ENCODE data around the gene CNIH2. TPM values are rescaled to one million over a fixed set of nuclear protein-coding genes. Genes with fewer than 3 reads are reported as not detected.

CNIH2 gene
- total and polyA plus RNA-seq, 2 experiments from 2014 or later: 2.1 to 8.9 TPM

DNA sequence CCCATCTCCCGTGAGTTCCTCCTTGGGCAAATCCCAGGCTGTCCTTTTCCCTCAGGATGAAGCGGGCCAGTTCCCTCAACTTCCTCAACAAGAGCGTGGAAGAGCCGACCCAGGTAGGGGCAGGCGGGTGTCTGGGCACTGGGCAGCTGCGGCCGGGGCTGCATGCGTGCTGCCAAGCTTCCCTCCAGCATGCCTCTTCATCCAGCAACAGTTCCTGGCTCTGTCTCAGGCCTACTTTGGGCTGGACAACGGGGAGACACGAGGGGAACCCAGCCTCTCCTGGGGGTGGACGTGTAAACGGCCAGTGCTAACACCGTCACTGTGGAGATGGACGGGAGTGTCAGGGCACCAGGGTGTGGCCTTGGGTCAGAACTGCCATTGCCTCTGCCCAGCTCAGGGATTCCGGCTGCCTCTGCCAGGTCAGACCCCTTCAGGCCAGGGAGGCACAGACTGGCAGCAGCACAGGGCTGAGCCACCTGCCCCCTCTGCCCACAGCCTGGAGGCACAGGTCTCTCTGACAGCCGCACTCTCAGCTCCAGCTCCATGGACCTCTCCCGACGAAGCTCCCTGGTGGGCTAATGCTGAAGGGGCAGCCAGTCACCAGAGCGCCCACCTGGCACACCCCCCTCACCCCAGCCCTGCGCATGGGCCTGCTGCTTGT, 11.5 kb upstream of the CNIH2 start:
- no peaks in the 10 kb centered on the region for H3K9me3 ChIP-seq (ENCODE audit: low read depth)
- H3K4me1 ChIP-seq (ENCODE audit: low read depth): peaks cover 7% of the 10 kb centered on the region
- H3K36me3 ChIP-seq: no peaks in the 10 kb centered on the region
- TF ChIP-seq CTCF (IDR thresholded peaks at IDR 0.05; ENCODE audit: low read depth, low read length): no peak
- no peaks in the 10 kb centered on the region for H3K27me3 ChIP-seq
- no peak for DNase-seq (ENCODE audit: low read depth in 1 of 2, low spot score in 1 of 2)
- H3K4me3 ChIP-seq: no peak overlapping the region
- H3K27ac ChIP-seq: peak overlapping the region; percentile 81

GRCh38 chr11:66267039-66267378, 11.0 kb upstream of the CNIH2 start:
- H3K36me3 ChIP-seq: peaks cover 3% of the 10 kb centered on the region
- H3K9me3 ChIP-seq (ENCODE audit: low read depth): no peaks in the 10 kb centered on the region
- DNase-seq (ENCODE audit: low read depth in 1 of 2, low spot score in 1 of 2): no peak
- H3K27me3 ChIP-seq: no peaks in the 10 kb centered on the region
- peak overlapping the region; percentile 90 for H3K4me3 ChIP-seq
- H3K4me1 ChIP-seq (ENCODE audit: low read depth): peaks cover 7% of the 10 kb centered on the region
- no peak for TF ChIP-seq CTCF (IDR thresholded peaks at IDR 0.05; ENCODE audit: low read depth, low read length)
- peak overlapping the region; percentile 81 for H3K27ac ChIP-seq

DNA sequence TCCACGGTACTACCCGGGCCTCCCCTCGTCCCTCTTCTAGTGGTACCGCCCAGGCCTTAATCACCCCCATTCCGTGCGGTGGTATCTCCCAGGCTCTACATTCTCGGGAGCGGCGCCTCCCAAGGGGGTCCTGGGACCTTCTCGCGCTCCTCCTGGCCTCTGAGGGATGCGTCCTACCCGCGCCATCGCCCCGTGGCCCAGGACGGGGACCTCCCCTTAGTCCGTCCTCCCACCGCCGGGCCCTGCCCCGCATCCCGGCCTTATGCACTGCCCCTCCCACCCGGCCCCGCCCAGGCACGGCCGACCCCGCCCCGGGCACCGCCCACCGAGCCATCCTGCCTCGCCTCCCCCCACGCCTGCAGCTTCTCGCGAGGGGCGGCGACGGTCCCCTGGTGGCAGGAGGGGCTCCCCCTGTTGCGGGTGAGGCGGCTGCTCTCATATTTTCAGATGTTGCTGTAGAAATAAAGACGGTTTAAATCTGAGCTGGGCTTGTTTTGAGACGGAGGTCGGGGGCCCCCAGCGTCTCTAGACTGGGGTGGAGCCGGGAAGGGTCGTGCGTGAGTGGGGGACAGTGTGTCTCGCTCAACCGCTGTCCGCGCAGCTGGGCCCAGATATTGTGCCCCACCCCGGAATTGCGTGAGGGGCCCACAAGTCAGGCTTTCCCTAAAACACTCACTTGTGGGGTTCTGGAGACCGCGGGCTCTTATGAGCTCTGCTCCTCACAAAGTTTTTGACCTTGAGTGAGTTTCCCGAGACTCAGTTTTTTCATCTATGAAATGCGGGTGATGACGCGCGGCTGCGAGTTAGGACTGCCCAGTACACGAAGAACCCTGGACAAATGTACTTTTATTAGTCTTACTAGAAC, 10.4 kb upstream of the CNIH2 start:
- Histone ChIP-seq H3K36me3 (peaks cover 9% of the 10 kb centered on the region), H3K27me3 (no peaks in the 10 kb centered on the region), H3K9me3 (ENCODE audit: low read depth) (no peaks in the 10 kb centered on the region), H3K4me3 (peak overlapping the region; percentile 90), H3K4me1 (ENCODE audit: low read depth) (peaks cover 7% of the 10 kb centered on the region), H3K27ac (peak overlapping the region; percentile 81)
- no peak for TF ChIP-seq CTCF (IDR thresholded peaks at IDR 0.05; ENCODE audit: low read depth, low read length)
- DNase-seq (ENCODE audit: low read depth in 1 of 2, low spot score in 1 of 2): peak; percentile 90 to 93

GRCh38 chr11:66268244-66268951, 9.6 kb upstream of the CNIH2 start, which contains the start of gene RAB1B:
Gene RAB1B, plus strand, starts transcription at chr11:66268639. Its CDS starts 41 bp downstream, at chr11:66268680.
- Histone ChIP-seq H3K36me3 (peaks cover 16% of the 10 kb centered on the region), H3K9me3 (ENCODE audit: low read depth) (no peaks in the 10 kb centered on the region), H3K4me1 (ENCODE audit: low read depth) (peaks cover 7% of the 10 kb centered on the region), H3K4me3 (peak within 1 kb of the TSS; percentile 90), H3K27ac (peak within 1 kb of the TSS; percentile 97), H3K27me3 (no peaks in the 10 kb centered on the region)
- no peak for TF ChIP-seq CTCF (IDR thresholded peaks at IDR 0.05; ENCODE audit: low read depth, low read length)
- DNase-seq (ENCODE audit: low read depth in 1 of 2, low spot score in 1 of 2): peak; percentile 100
